ENCODE data around the gene RACK1. TPM values are rescaled to one million over a fixed set of nuclear protein-coding genes. Genes with fewer than 3 reads are reported as not detected.

Gene RACK1
- total and polyA plus RNA-seq, 2 of the 13 experiments (the other 11 are each of a cell fraction or from before 2014, with no cell fraction given): 2,514 to 6,141 TPM

DNA sequence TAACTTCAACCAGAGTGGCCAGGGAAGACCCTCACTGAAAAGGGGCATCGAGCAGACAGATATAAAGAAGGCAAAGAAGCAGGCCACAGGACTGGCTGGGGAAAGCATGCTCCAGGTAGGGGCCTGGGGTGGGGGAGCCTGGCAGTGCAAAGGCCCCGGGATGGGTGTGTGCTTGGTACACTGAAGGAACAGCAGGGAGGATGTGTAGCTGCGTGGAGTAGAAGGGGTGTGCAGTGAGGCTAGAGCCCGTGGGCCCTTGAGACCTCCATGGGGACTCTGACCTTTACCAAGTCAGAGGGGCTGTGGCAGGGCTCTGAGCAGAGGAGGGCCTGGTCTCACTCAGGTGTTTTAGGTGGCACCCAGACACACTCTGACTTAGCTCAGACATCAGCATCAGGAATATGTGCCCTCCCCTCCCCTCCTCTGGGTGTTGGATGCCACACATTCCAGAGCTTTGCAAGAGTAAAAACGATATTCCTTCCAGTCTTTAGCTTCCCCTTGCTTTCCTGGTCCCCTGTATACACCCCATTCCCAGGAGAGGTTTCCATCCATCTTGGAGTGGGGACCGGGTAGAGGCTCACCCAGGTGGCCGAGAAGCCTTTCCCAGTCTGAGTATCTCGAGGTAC is 46.3 kb downstream of the RACK1 start:
- Histone ChIP-seq H3K9me3 (ENCODE audit: low read length) (no peaks in the 10 kb centered on the region), H3K36me3 (replicated peaks in 1 of 2; ENCODE audit: control insufficient read depth in 1 of 2, insufficient read depth in 2 of 2, low read length in 2 of 2) (no peaks in the 10 kb centered on the region), H3K4me3 (replicated peaks in 1 of 3; ENCODE audit: insufficient read depth in 1 of 3, low read depth in 2 of 3, low read length in 3 of 3) (no peak overlapping the region), H3K4me2 (ENCODE audit: low read depth, low read length) (no peak overlapping the region), H3K9ac (ENCODE audit: insufficient read depth, low read depth, low read length) (no peak overlapping the region), H4K20me1 (ENCODE audit: insufficient read depth, low read length) (no peaks in the 10 kb centered on the region), H2AFZ (ENCODE audit: low read length) (no peak overlapping the region), H3K4me1 (ENCODE audit: insufficient read depth, low read length) (peaks cover 34% of the 10 kb centered on the region), H3K79me2 (ENCODE audit: insufficient read depth, low read length) (no peaks in the 10 kb centered on the region), H3K27ac (ENCODE audit: extremely low read length, insufficient read depth, low read length) (no peak overlapping the region), H3K27me3 (ENCODE audit: control insufficient read depth in 1 of 2, insufficient read depth in 2 of 2, low read length in 2 of 2) (peaks cover 5 to 52% of the 10 kb centered on the region in 2 experiments)
- ATAC-seq (no peak), DNase-seq (ENCODE audit: low spot score) (no peak), FAIRE-seq (no peak)
- BruUV-seq (replicated peaks): no TSS peak
- ChIA-PET POLR2A (interaction anchor here (1.7 kb wide), 1 partner anchor 10 kb away, joined by 7 read pairs; no protein-coding TSS in a partner anchor), CTCF (ENCODE audit: low intra/inter-chr PET ratio, low total read pairs) (no interaction called here)
- in situ Hi-C loops (cut with HindIII; ENCODE audit: extremely low pct_ligation_motif_present, low pct_unique_long_range_greater_than_20kb) (no loop called here), intact Hi-C loops (cut with micrococcal nuclease; ENCODE audit: unreplicated experiment) (no loop called here)
- 29% methylated on average over 7 of the region's 8 CpGs for whole genome bisulfite sequencing (ENCODE audit: low lambda C conversion rate)
- TF ChIP-seq ZFP90 (CRISPR knock-in tag; IDR thresholded peaks at IDR 0.05; ENCODE audit: borderline replicate concordance) (no peak), ZNF343 (CRISPR knock-in tag; IDR thresholded peaks at IDR 0.05) (no peak), NFYB (CRISPR knock-in tag; IDR thresholded peaks at IDR 0.05) (no peak), HNRNPL (IDR thresholded peaks at IDR 0.05; ENCODE audit: low read depth, low read length) (no peak), ZNF30 (CRISPR knock-in tag; IDR thresholded peaks at IDR 0.05) (no peak), ZBTB38 (CRISPR knock-in tag; IDR thresholded peaks at IDR 0.05) (no peak), SIN3B (IDR thresholded peaks at IDR 0.05; ENCODE audit: low read length) (no peak), TSC22D2 (CRISPR knock-in tag; IDR thresholded peaks at IDR 0.05; ENCODE audit: borderline replicate concordance) (no peak)
- TF ChIP-seq, protein P1, sequence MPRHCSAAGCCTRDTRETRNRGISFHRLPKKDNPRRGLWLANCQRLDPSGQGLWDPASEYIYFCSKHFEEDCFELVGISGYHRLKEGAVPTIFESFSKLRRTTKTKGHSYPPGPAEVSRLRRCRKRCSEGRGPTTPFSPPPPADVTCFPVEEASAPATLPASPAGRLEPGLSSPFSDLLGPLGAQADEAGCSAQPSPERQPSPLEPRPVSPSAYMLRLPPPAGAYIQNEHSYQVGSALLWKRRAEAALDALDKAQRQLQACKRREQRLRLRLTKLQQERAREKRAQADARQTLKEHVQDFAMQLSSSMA (CRISPR knock-in tag; IDR thresholded peaks at IDR 0.05): no peak

Data from HepG2 (cell line).